Osteoblast (primary cell): ENCODE results near the gene TNKS1BP1. TPM values are rescaled to one million over a fixed set of nuclear protein-coding genes. Genes with fewer than 3 reads are reported as not detected.

Source experiments
- DNase-seq: peaks from one replicate; pipeline ENCODE4 v3.0.0; 2011; ENCODE audit warnings: low spot score, mixed read lengths; ENCODE audit not compliant: insufficient read length; ENCODE audit errors: missing footprints
- H2AFZ ChIP-seq: 2 replicates; pipeline ENCODE4 v1.6.0; 2011; ENCODE audit warnings: mild to moderate bottlenecking, low read length
- H3K27ac ChIP-seq: 2 replicates; pipeline ENCODE4 v1.5.1; 2011; ENCODE audit warnings: mild to moderate bottlenecking, low read depth, low read length, moderate library complexity
- H3K27me3 ChIP-seq: 2 replicates; pipeline ENCODE4 v1.6.0; 2012; ENCODE audit warnings: mild to moderate bottlenecking, control low read depth, inconsistent platforms, low read length, moderate library complexity; ENCODE audit not compliant: insufficient read depth
- H3K36me3 ChIP-seq: 2 replicates; pipeline ENCODE4 v1.5.1; 2011; ENCODE audit warnings: mild to moderate bottlenecking, low read length, control low read depth, moderate library complexity; ENCODE audit not compliant: insufficient read depth
- H3K4me1 ChIP-seq: 2 replicates; pipeline ENCODE4 v1.5.1; 2011; ENCODE audit warnings: mild to moderate bottlenecking, low read length, control low read depth, moderate library complexity; ENCODE audit not compliant: insufficient read depth
- H3K4me2 ChIP-seq: 2 replicates; pipeline ENCODE4 v1.6.0; 2011; ENCODE audit warnings: mild to moderate bottlenecking, low read length; ENCODE audit not compliant: insufficient read depth
- H3K4me3 ChIP-seq: fragments of 200-600 bp; sonication (generic); 3 replicates; pipeline ENCODE4 v1.5.1; 2012; ENCODE audit warnings: mild to moderate bottlenecking, low read length, inconsistent platforms; ENCODE audit not compliant: insufficient read depth
- H3K79me2 ChIP-seq: 2 replicates; pipeline ENCODE4 v1.6.0; 2012; ENCODE audit warnings: mild to moderate bottlenecking, low read length, control low read depth, inconsistent platforms; ENCODE audit not compliant: insufficient read depth
- H3K9me3 ChIP-seq: 2 replicates; pipeline ENCODE4 v1.5.1; 2011; ENCODE audit warnings: low read depth, low read length, control low read depth
- H4K20me1 ChIP-seq: 2 replicates; pipeline ENCODE4 v1.6.0; 2012; ENCODE audit warnings: mild to moderate bottlenecking, low read length, control low read depth; ENCODE audit not compliant: insufficient read depth
- total RNA-seq: library from RNA; depleted of rRNA; stranded (reverse); fragments of >200 nt; gene quantifications from 2 replicates; pipeline ENCODE4 v1.2.3, GENCODE V29; 2012
- TF ChIP-seq, protein P1 (sequence below): IDR thresholded peaks from 2 replicates; pipeline ENCODE4 v1.5.1; 2011; ENCODE audit warnings: mild to moderate bottlenecking, low read depth, low read length, moderate library complexity; ENCODE audit errors: extremely low read depth

Gene TNKS1BP1
- total RNA-seq, 1 donor: 74.6 TPM

DNA sequence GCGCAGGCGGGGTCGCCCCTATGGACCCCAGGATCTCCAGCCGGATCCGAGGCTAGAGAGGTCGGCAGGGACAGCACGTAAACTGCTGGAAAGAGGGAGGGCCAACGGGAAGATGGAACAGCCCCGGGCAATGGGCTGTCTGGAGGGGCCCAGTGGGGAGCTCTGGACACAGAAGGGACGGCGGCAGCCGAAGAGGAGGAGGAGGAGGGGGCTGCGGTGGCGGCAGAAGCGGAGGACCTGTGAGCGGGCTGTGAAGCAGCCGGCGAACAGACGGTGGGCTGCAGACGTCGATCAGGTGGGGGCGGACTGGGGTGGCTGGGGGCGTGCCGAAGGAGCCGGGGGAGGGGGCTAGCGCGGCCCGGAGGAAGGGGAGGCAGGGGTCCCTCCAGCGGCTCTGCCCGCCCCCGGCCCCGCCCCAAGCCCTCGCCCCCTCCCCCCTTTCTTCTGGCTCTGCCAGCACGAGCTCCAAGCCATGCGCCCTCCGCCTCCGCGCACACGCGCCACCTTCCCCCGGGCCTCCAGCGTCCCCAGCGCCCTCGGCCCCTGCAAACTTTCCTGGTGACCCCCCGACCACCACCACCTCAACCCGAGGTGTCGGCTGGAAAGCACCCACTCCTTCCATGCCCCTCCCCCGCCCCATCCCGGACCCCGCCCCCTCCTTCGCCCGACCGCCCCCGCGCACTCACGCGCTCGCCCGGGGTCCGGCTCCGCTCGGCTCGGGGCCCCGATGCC is 432 bp downstream of the TNKS1BP1 start:
- H3K27ac ChIP-seq: peak overlapping the region; percentile 97
- DNase-seq: peak; percentile 94
- H3K27me3 ChIP-seq: no peaks in the 10 kb centered on the region
- peaks cover 46% of the 10 kb centered on the region for H3K79me2 ChIP-seq
- peak overlapping the region; percentile 96 for H3K4me3 ChIP-seq
- peaks cover 48% of the 10 kb centered on the region for H3K36me3 ChIP-seq
- TF ChIP-seq, protein P1, sequence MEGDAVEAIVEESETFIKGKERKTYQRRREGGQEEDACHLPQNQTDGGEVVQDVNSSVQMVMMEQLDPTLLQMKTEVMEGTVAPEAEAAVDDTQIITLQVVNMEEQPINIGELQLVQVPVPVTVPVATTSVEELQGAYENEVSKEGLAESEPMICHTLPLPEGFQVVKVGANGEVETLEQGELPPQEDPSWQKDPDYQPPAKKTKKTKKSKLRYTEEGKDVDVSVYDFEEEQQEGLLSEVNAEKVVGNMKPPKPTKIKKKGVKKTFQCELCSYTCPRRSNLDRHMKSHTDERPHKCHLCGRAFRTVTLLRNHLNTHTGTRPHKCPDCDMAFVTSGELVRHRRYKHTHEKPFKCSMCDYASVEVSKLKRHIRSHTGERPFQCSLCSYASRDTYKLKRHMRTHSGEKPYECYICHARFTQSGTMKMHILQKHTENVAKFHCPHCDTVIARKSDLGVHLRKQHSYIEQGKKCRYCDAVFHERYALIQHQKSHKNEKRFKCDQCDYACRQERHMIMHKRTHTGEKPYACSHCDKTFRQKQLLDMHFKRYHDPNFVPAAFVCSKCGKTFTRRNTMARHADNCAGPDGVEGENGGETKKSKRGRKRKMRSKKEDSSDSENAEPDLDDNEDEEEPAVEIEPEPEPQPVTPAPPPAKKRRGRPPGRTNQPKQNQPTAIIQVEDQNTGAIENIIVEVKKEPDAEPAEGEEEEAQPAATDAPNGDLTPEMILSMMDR: no peak
- H3K9me3 ChIP-seq: no peaks in the 10 kb centered on the region
- peak overlapping the region; percentile 96 for H3K4me2 ChIP-seq
- H3K4me1 ChIP-seq: peaks cover 41% of the 10 kb centered on the region
- peak overlapping the region; percentile 64 for H2AFZ ChIP-seq
- peaks cover 21% of the 10 kb centered on the region for H4K20me1 ChIP-seq

DNA sequence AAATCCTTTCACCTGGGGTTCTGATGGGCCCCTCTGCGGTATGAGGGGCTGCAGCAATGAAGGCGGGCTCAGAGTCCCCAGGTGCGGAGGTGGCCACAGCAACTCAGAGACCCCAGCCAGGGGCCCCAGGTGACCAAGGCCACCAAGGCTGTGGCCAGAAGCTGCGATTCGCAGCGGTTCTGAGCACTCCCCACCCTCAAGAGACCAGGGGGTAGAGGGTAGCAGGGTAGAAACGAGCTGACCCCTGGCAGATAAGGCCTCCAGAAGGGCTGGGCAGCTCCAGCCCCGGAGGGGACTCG is 948 bp downstream of the TNKS1BP1 start:
- peak overlapping the region; percentile 97 for H3K27ac ChIP-seq
- H2AFZ ChIP-seq: peak overlapping the region; percentile 64
- H3K4me1 ChIP-seq: peaks cover 41% of the 10 kb centered on the region
- no peaks in the 10 kb centered on the region for H3K9me3 ChIP-seq
- peaks cover 48% of the 10 kb centered on the region for H3K36me3 ChIP-seq
- peaks cover 25% of the 10 kb centered on the region for H4K20me1 ChIP-seq
- H3K79me2 ChIP-seq: peaks cover 50% of the 10 kb centered on the region
- no peaks in the 10 kb centered on the region for H3K27me3 ChIP-seq
- TF ChIP-seq, protein P1: no peak
- H3K4me3 ChIP-seq: peak overlapping the region; percentile 96
- H3K4me2 ChIP-seq: peak overlapping the region; percentile 96
- no peak for DNase-seq

- no peaks in the 10 kb centered on the region for H3K27me3 ChIP-seq
- H3K36me3 ChIP-seq: peaks cover 48% of the 10 kb centered on the region
- peaks cover 41% of the 10 kb centered on the region for H3K4me1 ChIP-seq
- no peaks in the 10 kb centered on the region for H3K9me3 ChIP-seq
- TF ChIP-seq, protein P1: no peak
- no peak overlapping the region for H2AFZ ChIP-seq
- H3K4me2 ChIP-seq: peak overlapping the region; percentile 96
- peak; percentile 89 for DNase-seq
- peaks cover 54% of the 10 kb centered on the region for H3K79me2 ChIP-seq
- peak overlapping the region; percentile 96 for H3K4me3 ChIP-seq
- H4K20me1 ChIP-seq: peaks cover 29% of the 10 kb centered on the region
- H3K27ac ChIP-seq: peak overlapping the region; percentile 97
Observed at GRCh38 chr11:57323167-57323854, 1.4 kb downstream of the TNKS1BP1 start.
